ENCODE measurements around the gene SPATA1. TPM values are rescaled to one million over a fixed set of nuclear protein-coding genes. Genes with fewer than 3 reads are reported as not detected.

The SPATA1 gene
- total and polyA plus RNA-seq, 2 donors (not counting 1 experiment from before 2014, with no cell fraction given): 0.73 to 8.6 TPM

- intact Hi-C loops (cut with micrococcal nuclease): loop anchor here (1.0 to 10.0 kb wide), 5 partner anchors 8 to 516 kb away; partner anchors contain the start of genes CTBS, GNG5, MCOLN2 and SPATA1
- Histone ChIP-seq H3K27me3 (replicated peaks in 1 of 4; ENCODE audit: control extremely low read depth in 1 of 4, control insufficient read depth in 3 of 4, insufficient read depth in 4 of 4, low read length in 3 of 4) (peaks cover 0 to 24% (median 14%) of the 10 kb centered on the region in 4 experiments), H3K9ac (ENCODE audit: low read length) (peak within 1 kb of the TSS; percentile 70), H3K4me2 (replicated peaks; ENCODE audit: low read depth, low read length, poor library complexity, severe bottlenecking) (peak within 1 kb of the TSS; percentile 80), H3K79me2 (ENCODE audit: control insufficient read depth, insufficient read depth, low read length) (peaks cover 55% of the 10 kb centered on the region), H3K4me1 (ENCODE audit: control insufficient read depth in 2 of 2, insufficient read depth in 2 of 2, low read length in 2 of 2) (peaks cover 19 to 32% of the 10 kb centered on the region in 2 donors), H3K4me3 (ENCODE audit: control extremely low read depth in 1 of 5, extremely low read depth in 1 of 5, insufficient read depth in 1 of 5, low read depth in 2 of 5, low read length in 4 of 5) (peak within 1 kb of the TSS; percentile 66 to 90 (median 88)), H2AFZ (ENCODE audit: insufficient read depth, low read depth, low read length, poor library complexity, severe bottlenecking) (peak within 1 kb of the TSS; percentile 81), H3K36me3 (replicated peaks in 1 of 2; ENCODE audit: control extremely low read depth in 1 of 2, control insufficient read depth in 1 of 2, extremely low read depth in 1 of 2, insufficient read depth in 2 of 2, low read length in 1 of 2) (peaks cover 0 to 14% of the 10 kb centered on the region in 2 experiments), H3K27ac (ENCODE audit: low read length in 2 of 2) (peak within 1 kb of the TSS; percentile 78 to 81), H4K20me1 (ENCODE audit: control insufficient read depth, insufficient read depth, low read length, poor library complexity, severe bottlenecking) (peaks cover 18% of the 10 kb centered on the region), H3K9me3 (ENCODE audit: control extremely low read depth in 1 of 3, control insufficient read depth in 2 of 3, insufficient read depth in 1 of 3, low read length in 2 of 3) (peaks cover 5 to 10% (median 9%) of the 10 kb centered on the region in 3 donors)
- CTCF ChIA-PET: interaction anchor here (0.8 to 1.8 kb wide), 8 partner anchors 11 to 337 kb away, joined by 3 to 7 read pairs (median 4); partner anchors contain the start of genes CTBS, GNG5, PRKACB and SPATA1
- ATAC-seq (ENCODE audit: low read depth): peak; percentile 95
- peak within 1 kb of the TSS; percentile 94 for H3K4me3 Mint-ChIP-seq
- peak; percentile 88 for DNase-seq
- peaks cover 30% of the 10 kb centered on the region for H3K27me3 Mint-ChIP-seq
- TF ChIP-seq, protein P1, sequence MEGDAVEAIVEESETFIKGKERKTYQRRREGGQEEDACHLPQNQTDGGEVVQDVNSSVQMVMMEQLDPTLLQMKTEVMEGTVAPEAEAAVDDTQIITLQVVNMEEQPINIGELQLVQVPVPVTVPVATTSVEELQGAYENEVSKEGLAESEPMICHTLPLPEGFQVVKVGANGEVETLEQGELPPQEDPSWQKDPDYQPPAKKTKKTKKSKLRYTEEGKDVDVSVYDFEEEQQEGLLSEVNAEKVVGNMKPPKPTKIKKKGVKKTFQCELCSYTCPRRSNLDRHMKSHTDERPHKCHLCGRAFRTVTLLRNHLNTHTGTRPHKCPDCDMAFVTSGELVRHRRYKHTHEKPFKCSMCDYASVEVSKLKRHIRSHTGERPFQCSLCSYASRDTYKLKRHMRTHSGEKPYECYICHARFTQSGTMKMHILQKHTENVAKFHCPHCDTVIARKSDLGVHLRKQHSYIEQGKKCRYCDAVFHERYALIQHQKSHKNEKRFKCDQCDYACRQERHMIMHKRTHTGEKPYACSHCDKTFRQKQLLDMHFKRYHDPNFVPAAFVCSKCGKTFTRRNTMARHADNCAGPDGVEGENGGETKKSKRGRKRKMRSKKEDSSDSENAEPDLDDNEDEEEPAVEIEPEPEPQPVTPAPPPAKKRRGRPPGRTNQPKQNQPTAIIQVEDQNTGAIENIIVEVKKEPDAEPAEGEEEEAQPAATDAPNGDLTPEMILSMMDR (IDR thresholded peaks at IDR 0.05): no peak
- no peak for TF ChIP-seq EZH2 (IDR thresholded peaks at IDR 0.05; ENCODE audit: borderline replicate concordance, insufficient read depth, low read depth, low read length, poor library complexity, severe bottlenecking)
- POLR2A ChIA-PET: interaction anchor here (0.6 to 3.6 kb wide), 3 partner anchors 27 to 114 kb away, joined by 3 to 13 read pairs (median 4); partner anchors contain the start of genes CTBS, GNG5 and SPATA1
- H3K4me1 Mint-ChIP-seq: peaks cover 40% of the 10 kb centered on the region
- peak within 1 kb of the TSS; percentile 91 for H3K27ac Mint-ChIP-seq
- peaks cover 8% of the 10 kb centered on the region for H3K9me3 Mint-ChIP-seq (ENCODE audit: insufficient read depth)
- WGBS (ENCODE audit: insufficient coverage): under 1% methylated on average over 44 of the region's 51 CpGs
Measured at GRCh38 chr1:84478876-84479868, 27.0 kb upstream of the SPATA1 start, which contains the start of gene RPF1. Gene RPF1, plus strand, starts transcription at chr1:84479266. Its CDS starts 16 bp downstream, at chr1:84479282.

Measured in B cell (primary cell).